K562 (cell line): ENCODE measurements around the gene PGM2L1. TPM values are rescaled to one million over a fixed set of nuclear protein-coding genes. Genes with fewer than 3 reads are reported as not detected.

Experiments
- ATAC-seq: fragments of 200-7000 bp; cut with Tn5 transposase; 3 replicates; pipeline ENCODE4 v1.9.1; 2020; ENCODE audit warnings: moderate library complexity
- BruUV-seq: library from RNA; stranded (reverse); fragments of 400-500 nt; replicated peaks from 2 replicates; lab custom pipeline; 2021; lab: Mats Ljungman, UMichigan
- CTCF ChIA-PET: fragments of 300-600 bp; formaldehyde crosslinking; extraction: SDS; loops from one replicate; lab custom pipeline; 2021; ENCODE audit warnings: low intra/inter-chr PET ratio; lab: Yijun Ruan, JAX
- POLR2A ChIA-PET: fragments of 300-600, 350-650 bp; sonication (Branson Sonifier 250); formaldehyde crosslinking; extraction: SDS; loops from one replicate; lab custom pipeline; 2021; ENCODE audit warnings: antibody characterized with exemption, inconsistent platforms; lab: Yijun Ruan, JAX
- DNase-seq, 4 experiments: peaks; one replicate each; pipeline versions ENCODE4 v3.0.0 to v3.0.0-alpha.2; 2011 to 2018; ENCODE audit warnings: low spot score in 3 of 4, mixed read lengths in 3 of 4; ENCODE audit errors: extremely low read depth in 1 of 4
- FAIRE-seq: peaks from 2 replicates; lab custom pipeline; 2011; peaks lifted over from hg19 to GRCh38; lab: Jason Lieb, UNC
- H2AFZ ChIP-seq: 2 replicates; pipeline ENCODE4 v1.6.0; 2011; ENCODE audit warnings: low read depth, low read length, control low read depth, inconsistent platforms
- H3K27ac ChIP-seq: fragments of 200-600 bp; 3 replicates; pipeline ENCODE4 v1.8.0; 2011; ENCODE audit warnings: low read depth, mild to moderate bottlenecking, control low read depth, inconsistent platforms, low read length, moderate library complexity, mixed read lengths; ENCODE audit errors: extremely low read depth
- H3K27me3 ChIP-seq, 2 experiments: fragments of 300-600 bp in 1 of 2; 2 replicates in 1 of 2; 3 replicates in 1 of 2; pipeline versions ENCODE4 v1.6.0 to v1.8.0; 2011; ENCODE audit warnings: inconsistent platforms in 2 of 2, low read length in 2 of 2, mild to moderate bottlenecking in 1 of 2, mixed read lengths in 1 of 2, moderate library complexity in 1 of 2; ENCODE audit not compliant: control insufficient read depth in 2 of 2, insufficient read depth in 2 of 2
- H3K36me3 ChIP-seq: fragments of 300-600 bp; 3 replicates; pipeline ENCODE4 v1.8.0; 2011; ENCODE audit warnings: mild to moderate bottlenecking, low read length, inconsistent platforms; ENCODE audit not compliant: control insufficient read depth, insufficient read depth
- H3K4me1 ChIP-seq, 2 experiments: fragments of 200-600 bp in 1 of 2; replicated peaks in 1 of 2; 2 replicates in 1 of 2; 3 replicates in 1 of 2; pipeline versions ENCODE4 v1.5.1 to v1.8.0; 2011; ENCODE audit warnings: inconsistent platforms in 2 of 2, low read length in 2 of 2, mild to moderate bottlenecking in 1 of 2, mixed read lengths in 1 of 2, moderate library complexity in 1 of 2; ENCODE audit not compliant: control insufficient read depth in 2 of 2, insufficient read depth in 2 of 2
- H3K4me2 ChIP-seq: 2 replicates; pipeline ENCODE4 v1.6.1; 2011; ENCODE audit warnings: low read length, control low read depth, inconsistent platforms, mixed read lengths; ENCODE audit not compliant: insufficient read depth
- H3K4me3 ChIP-seq: fragments of 200-600 bp; sonication (generic), shearing (Covaris generic); 2 replicates; pipeline ENCODE4 v1.5.1; 2016; ENCODE audit warnings: control low read depth, inconsistent platforms
- H3K79me2 ChIP-seq: fragments of 200-600 bp; 3 replicates; pipeline ENCODE4 v1.8.0; 2011; ENCODE audit warnings: low read length, inconsistent platforms; ENCODE audit not compliant: control insufficient read depth, insufficient read depth
- H3K9ac ChIP-seq, 2 experiments: 2 replicates each; pipeline versions ENCODE4 v1.6.0 to v1.6.1; 2011; ENCODE audit warnings: low read depth in 2 of 2, low read length in 2 of 2, control low read depth in 1 of 2, inconsistent platforms in 1 of 2, mild to moderate bottlenecking in 1 of 2, mixed read lengths in 1 of 2; ENCODE audit not compliant: insufficient read depth in 1 of 2
- H3K9me1 ChIP-seq: one replicate; pipeline ENCODE4 v1.6.0; 2011; ENCODE audit warnings: inconsistent platforms, mild to moderate bottlenecking, low read length, moderate library complexity; ENCODE audit not compliant: control insufficient read depth, insufficient read depth
- H3K9me3 ChIP-seq: replicated peaks from 2 replicates; pipeline ENCODE4 v1.5.1; 2011; ENCODE audit warnings: low read depth, low read length, inconsistent platforms; ENCODE audit not compliant: control insufficient read depth, insufficient read depth
- H4K20me1 ChIP-seq: replicated peaks from 2 replicates; pipeline ENCODE4 v1.6.1; 2011; ENCODE audit warnings: low read length, inconsistent platforms, mixed read lengths; ENCODE audit not compliant: control insufficient read depth, insufficient read depth
- EHMT2 ChIP-seq: fragments of 450-650 bp; IDR thresholded peaks from 2 replicates; pipeline ENCODE4 v1.6.1; 2018; ENCODE audit warnings: antibody characterized with exemption
- ELF2 ChIP-seq: fragments of 250-450 bp; sonication (Bioruptor Pico); IDR thresholded peaks from 2 replicates; pipeline ENCODE4 v1.5.0; 2021; ENCODE audit warnings: mild to moderate bottlenecking
- HES1 ChIP-seq: fragments of 450-650 bp; IDR thresholded peaks from 2 replicates; pipeline ENCODE4 v1.6.1; 2016; ENCODE audit warnings: low read depth, mild to moderate bottlenecking, moderate library complexity
- REST ChIP-seq, 2 experiments: fragments of 450-650 bp; formaldehyde crosslinking in 1 of 2; IDR thresholded peaks; 2 replicates each; pipeline versions ENCODE4 v1.4.0 to v1.6.1; 2014 to 2020; ENCODE audit warnings: mild to moderate bottlenecking in 2 of 2, borderline replicate concordance in 1 of 2, low read depth in 1 of 2
- SPI1 ChIP-seq: IDR thresholded peaks from 2 replicates; pipeline ENCODE4 v1.6.1; 2011; ENCODE audit warnings: low read depth, low read length, control low read depth, borderline replicate concordance
- ZKSCAN3 ChIP-seq: fragments of 250-450 bp; sonication (Bioruptor Pico); IDR thresholded peaks from 2 replicates; pipeline ENCODE4 v1.4.0; 2020
- ZNF280B ChIP-seq: fragments of 250-450 bp; sonication (Bioruptor Pico); IDR thresholded peaks from 2 replicates; pipeline ENCODE4 v1.5.1; 2021; ENCODE audit warnings: mild to moderate bottlenecking
- WGBS: fragments of 100-300 bp; shearing (Covaris generic); methylation state at CpG from one replicate; pipeline ENCODE4 v1.1.6; 2016; ENCODE audit warnings: low coverage, mixed read lengths; ENCODE audit not compliant: insufficient coverage; ENCODE audit errors: missing lambda C conversion rate; 5-methylcytosine and 5-hydroxymethylcytosine counted together
- in situ Hi-C: fragments of 300-500 bp; cut with MboI; formaldehyde crosslinking; loops from 4 replicates; pipeline ENCODE4 v1.15.0; 2018; ENCODE audit warnings: inconsistent platforms, mixed read lengths
- intact Hi-C: fragments of 100-400 bp; cut with micrococcal nuclease; formaldehyde crosslinking; loops from 2 replicates; pipeline ENCODE4 v1.14.2; 2022
- polyA plus RNA-seq, 8 experiments: library from polyadenylated mRNA; depleted of rRNA in 4 of 8; stranded (reverse) in 5 of 8; unstranded in 3 of 8; fragments of >200 nt; fragmentation: Nextera tagmentation in 2 of 8; fragmentation: Illumina TruSeq in 1 of 8; extraction: Ambion mirVana in 2 of 8; extraction: Trizol in 1 of 8; gene quantifications; 2 replicates each; pipeline versions ENCODE4 v1.2.1 to v1.2.3, GENCODE V29; 2011 to 2014; ENCODE audit warnings: inconsistent platforms in 1 of 8, missing spikeins in 1 of 8
- total RNA-seq, 7 experiments: library from RNA; depleted of rRNA in 6 of 7; stranded (reverse); fragments of >200 nt in 6 of 7; fragmentation: Illumina TruSeq in 2 of 7; extraction: Trizol in 2 of 7; gene quantifications; 2 replicates each; pipeline versions ENCODE4 v1.2.1 to v1.2.3, GENCODE V29; 2011 to 2021; ENCODE audit warnings: low replicate concordance in 1 of 7
- TF ChIP-seq, protein P1 (sequence below): fragments of 450-650 bp; IDR thresholded peaks from 2 replicates; pipeline ENCODE4 v1.6.1; 2016

The PGM2L1 gene
- total and polyA plus RNA-seq, 9 of the 15 experiments (the other 6 are each of a cell fraction or from before 2014, with no cell fraction given), result 0.32 to 0.95 (median 0.63) TPM

- Histone ChIP-seq H3K27me3 (peaks cover 0 to 10% of the 10 kb centered on the region in 2 experiments; a peak in 1 of 5 replicates), H2AFZ (no peak overlapping the region), H3K9me3 (no peaks in the 10 kb centered on the region), H4K20me1 (no peaks in the 10 kb centered on the region), H3K4me3 (no peak overlapping the region), H3K9ac (no peak overlapping the region), H3K9me1 (no peaks in the 10 kb centered on the region), H3K4me1 (no peaks in the 10 kb centered on the region; a peak in 1 of 5 replicates), H3K27ac (no peak overlapping the region), H3K4me2 (no peak overlapping the region), H3K36me3 (no peaks in the 10 kb centered on the region), H3K79me2 (no peaks in the 10 kb centered on the region)
- FAIRE-seq (peak; percentile 80), ATAC-seq (peak; percentile 74), DNase-seq (peak; percentile 30 to 59 (median 39))
- CTCF ChIA-PET, result interaction anchor here (0.6 to 2.2 kb wide), 3 partner anchors 65 to 358 kb away, joined by 3 to 8 read pairs (median 4); no protein-coding TSS in a partner anchor
- 6% methylated on average over 10 of the region's 10 CpGs for WGBS
- POLR2A ChIA-PET, result interaction anchor here (0.6 to 1.2 kb wide), 5 partner anchors 8 to 54 kb away, joined by 3 to 4 read pairs (median 4); no protein-coding TSS in a partner anchor
- in situ Hi-C loops (loop anchor here (10.0 kb wide), 2 partner anchors 123 to 367 kb away; partner anchors contain the start of gene DNAJB13), intact Hi-C loops (loop anchor here (1.0 to 5.0 kb wide), 3 partner anchors 64 to 357 kb away; no protein-coding TSS in a partner anchor)
- BruUV-seq, result no TSS peak
- peak; percentile 41; the same call in 1 of the 2 replicates for TF ChIP-seq EHMT2
- TF ChIP-seq, protein P1, sequence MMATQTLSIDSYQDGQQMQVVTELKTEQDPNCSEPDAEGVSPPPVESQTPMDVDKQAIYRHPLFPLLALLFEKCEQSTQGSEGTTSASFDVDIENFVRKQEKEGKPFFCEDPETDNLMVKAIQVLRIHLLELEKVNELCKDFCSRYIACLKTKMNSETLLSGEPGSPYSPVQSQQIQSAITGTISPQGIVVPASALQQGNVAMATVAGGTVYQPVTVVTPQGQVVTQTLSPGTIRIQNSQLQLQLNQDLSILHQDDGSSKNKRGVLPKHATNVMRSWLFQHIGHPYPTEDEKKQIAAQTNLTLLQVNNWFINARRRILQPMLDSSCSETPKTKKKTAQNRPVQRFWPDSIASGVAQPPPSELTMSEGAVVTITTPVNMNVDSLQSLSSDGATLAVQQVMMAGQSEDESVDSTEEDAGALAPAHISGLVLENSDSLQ, result peak; percentile 54; the same call in 1 of the 2 replicates
- TF ChIP-seq HES1, result no peak
- peak; percentile 99 for TF ChIP-seq SPI1
- TF ChIP-seq ELF2 (CRISPR knock-in tag), result no peak
- TF ChIP-seq ZNF280B (CRISPR knock-in tag), result no peak
- no peak for TF ChIP-seq ZKSCAN3 (CRISPR knock-in tag)
- peak; percentile 30; the same call in 1 of the 2 replicates for TF ChIP-seq REST (IDR thresholded peaks at IDR 0.05; ENCODE audit: borderline replicate concordance)
- TF ChIP-seq REST (CRISPR knock-in tag; IDR thresholded peaks at IDR 0.05; ENCODE audit: low read depth), result no peak
These were observed 76.6 kb downstream of the PGM2L1 start for GRCh38 chr11:74321487-74322188.
